ENCODE results near the gene FAM20C.
"Not testable (repeated sequence)": the region's sequence is repeated elsewhere in the genome, so short reads cannot be mapped to it uniquely, and the experiment has no call there.

Gene FAM20C

DNA sequence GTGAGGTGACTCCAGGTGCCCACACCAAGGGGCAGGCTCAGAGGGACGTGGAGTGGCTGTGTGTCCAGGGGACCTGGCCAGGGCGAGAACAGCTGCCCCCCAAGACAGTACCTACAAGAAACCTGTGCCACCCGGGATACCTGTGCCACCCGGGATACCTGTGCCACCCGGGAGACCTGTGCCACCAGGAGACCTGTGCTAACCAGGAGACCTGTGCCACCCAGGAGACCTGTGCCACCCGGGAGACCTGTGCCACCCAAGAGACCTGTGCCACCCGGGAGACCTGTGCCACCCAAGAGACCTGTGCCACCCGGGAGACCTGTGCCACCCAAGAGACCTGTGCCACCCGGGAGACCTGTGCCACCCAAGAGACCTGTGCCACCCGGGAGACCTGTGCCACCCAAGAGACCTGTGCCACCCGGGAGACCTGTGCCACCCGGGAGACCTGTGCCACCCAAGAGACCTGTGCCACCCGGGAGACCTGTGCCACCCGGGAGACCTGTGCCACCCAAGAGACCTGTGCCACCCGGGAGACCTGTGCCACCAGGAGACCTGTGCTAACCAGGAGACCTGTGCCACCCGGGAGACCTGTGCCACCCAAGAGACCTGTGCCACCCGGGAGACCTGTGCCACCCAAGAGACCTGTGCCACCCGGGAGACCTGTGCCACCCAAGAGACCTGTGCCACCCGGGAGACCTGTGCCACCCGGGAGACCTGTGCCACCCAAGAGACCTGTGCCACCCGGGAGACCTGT, 50.6 kb downstream of the FAM20C start:
- not testable (repeated sequence) for DNase-seq (ENCODE audit: low read depth in 2 of 2)

DNA sequence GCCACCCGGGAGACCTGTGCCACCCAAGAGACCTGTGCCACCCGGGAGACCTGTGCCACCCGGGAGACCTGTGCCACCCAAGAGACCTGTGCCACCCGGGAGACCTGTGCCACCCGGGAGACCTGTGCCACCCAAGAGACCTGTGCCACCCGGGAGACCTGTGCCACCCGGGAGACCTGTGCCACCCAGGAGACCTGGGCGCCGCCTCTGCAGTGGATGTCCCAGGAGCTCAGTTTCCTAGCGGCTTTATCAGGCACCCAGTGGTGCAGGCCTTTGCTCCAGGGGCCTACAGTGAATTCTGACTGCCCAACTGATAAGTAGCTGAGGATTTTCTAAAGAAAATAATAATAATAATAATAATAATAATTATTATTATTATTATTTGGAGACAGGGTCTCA, 51.2 kb downstream of the FAM20C start:
- not testable (repeated sequence) for DNase-seq (ENCODE audit: low read depth in 2 of 2)

DNA sequence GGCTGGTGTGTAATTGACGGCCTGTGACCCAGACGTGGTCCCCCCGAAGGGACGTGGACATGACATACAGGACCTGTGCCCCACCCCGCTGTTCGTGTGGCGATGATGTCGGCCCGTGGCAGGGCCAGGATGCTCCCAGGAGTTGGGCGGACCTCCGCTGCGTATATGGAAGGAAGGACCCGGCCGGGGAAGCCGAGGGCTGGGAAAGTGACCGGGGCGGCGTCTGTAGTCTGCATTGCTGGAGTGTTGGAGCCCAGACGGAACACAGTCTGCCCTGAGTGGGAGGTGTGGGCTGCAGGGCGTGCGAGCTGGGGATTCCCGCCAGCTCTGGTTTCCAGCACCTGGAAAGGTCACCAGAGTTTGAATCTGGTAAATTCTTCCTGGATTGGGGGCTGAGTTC, 52.6 kb downstream of the FAM20C start:
- no peak for DNase-seq (ENCODE audit: low read depth in 2 of 2)

DNA sequence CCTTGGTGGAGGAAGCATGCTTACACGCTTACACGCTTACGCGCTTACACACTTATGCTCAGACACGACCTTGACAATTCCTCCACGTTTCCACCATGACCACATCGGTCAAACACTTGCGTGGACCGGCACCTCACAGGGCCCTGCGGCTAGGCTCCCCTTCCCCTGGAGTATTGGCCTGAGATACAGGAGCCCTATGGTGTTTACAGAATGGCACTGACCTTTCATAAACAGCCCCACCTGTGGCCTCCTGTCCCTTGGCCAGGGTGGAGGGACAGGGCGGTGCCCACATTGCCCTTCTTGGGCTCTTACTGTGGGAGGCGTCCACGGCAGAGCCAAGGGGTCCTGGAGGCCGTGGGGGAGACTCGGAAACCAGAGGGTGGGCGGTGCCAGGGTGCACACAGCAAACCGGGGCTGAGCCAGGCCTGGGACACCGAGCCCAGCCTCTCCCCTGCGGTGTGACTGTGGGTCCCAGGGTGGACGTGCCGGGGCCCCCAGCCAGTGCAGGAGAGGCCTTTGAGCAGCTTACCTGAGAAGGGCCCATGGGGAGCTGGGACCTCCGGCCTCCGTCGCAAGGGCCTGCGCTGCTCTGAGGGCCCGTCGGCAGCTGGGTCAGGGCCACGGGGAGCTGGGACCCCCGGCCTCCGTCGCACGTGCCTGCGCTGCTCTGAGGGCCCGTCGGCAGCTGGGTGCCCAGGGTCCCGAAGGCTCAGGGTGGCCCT, 53.4 kb downstream of the FAM20C start:
- no peak for DNase-seq (ENCODE audit: low read depth in 2 of 2)

DNA sequence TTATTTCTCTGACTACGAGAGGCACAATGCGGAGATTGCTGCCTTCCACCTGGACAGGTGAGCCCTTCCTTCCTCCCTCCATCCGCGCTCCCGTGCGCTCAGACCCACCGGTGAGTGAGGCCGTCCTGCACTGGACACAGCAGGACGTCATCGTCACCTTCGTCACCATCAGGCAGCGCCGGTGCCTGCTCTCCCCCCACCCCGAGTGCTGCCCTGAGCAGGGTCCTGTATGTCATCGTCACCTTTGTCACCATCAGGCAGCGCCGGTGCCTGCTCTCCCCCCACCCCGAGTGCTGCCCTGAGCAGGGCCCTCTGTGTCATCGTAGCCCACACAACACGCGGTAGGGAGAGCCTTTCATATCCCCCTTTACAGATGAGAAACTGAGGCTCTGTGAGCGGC, 54.1 kb downstream of the FAM20C start:
- DNase-seq (ENCODE audit: low read depth in 2 of 2): no peak

DNA sequence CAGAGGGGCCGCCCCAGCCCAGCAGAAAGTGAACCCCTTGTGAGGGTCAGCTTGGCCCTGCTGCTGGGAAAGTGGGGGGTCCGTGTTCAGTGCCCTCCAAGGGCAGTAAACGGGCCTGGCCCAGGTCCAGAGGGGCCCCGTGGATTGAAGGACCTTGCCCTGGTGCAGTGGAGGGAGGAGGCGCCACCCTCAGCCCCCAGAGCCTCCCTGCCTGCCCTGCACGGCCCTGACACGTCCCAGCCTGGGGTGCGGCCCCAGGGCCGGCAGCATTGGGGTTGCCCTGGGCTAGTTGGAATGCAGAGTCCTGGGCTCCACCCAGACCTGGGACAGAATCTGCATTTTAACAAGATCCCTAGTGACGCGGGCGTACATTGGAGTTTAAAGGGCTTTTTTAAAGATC, 54.8 kb downstream of the FAM20C start:
- DNase-seq (ENCODE audit: low read depth in 2 of 2): no peak

DNA sequence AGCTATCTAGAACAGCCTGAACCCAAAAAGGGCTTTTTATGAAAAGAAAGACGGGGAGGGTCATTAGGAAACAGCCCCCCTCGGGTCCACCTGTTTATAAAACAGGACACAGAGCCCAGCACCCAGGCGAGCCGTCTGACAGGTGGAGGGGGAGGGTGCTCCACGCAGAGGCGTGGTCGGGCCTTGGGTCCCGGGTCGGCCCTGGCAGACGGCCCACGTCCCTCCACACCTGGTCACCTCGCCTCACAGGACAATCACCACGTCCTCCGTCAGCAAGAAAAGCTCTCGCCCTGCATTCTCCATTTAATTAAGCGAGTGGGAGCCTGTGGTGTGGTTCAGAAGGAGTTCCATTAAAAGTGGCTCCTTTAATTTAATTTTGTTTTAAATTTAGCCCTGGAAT, 55.3 kb downstream of the FAM20C start:
- no peak for DNase-seq (ENCODE audit: low read depth in 2 of 2)

DNA sequence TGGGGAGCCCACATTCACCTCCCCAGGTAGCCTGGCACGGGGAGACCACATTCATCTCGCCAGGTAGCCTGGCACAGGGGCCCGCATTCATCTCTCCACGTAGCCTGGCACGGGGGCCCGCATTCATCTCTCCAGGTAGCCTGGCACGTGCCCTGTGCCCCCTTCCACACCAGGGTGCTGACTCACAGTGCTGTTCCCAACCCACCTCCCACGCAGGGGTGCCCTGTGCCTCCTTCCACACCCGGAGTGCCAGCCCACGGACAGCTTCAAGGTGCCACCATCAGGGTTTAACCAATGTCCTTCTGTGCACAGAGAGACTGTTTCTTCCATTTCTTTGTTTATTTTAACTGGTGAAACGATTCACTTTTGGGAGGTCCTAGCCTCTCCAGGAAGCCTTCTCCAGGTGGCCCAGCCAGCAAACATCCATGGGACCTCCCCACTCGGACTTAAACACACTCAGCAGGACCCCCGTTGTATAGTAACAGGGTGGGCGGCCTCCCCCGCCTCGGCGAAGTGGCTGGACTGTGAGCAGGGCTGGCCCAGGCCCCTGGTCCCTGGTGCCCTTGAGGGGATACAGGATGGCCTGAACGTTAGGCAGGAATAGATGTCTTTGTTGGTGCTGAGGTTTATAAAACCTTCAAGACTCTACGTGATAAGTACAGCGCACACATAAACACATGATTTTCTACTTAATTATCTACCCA, 56.5 kb downstream of the FAM20C start:
- no peak for DNase-seq (ENCODE audit: low read depth in 2 of 2)

DNA sequence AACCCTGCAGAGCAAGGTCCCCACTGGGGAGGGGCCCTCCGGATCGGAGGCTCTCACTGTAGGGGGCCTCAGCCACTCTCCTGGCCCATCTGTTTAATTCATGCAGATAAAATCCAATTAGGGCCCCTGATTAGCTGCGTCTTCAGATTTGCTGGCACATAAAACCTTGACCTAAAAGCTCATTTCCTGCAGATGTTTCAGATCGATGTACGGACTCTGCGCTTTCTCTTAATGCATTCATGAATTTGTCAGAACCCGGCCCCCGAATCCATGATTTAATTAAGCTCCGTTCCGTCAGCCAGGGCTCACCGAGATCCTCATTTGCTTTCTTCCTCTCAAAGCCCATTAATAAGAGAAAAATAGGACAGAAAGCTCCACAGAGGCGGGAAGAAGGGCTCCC, 57.6 kb downstream of the FAM20C start:
- no peak for DNase-seq (ENCODE audit: low read depth in 2 of 2)

DNA sequence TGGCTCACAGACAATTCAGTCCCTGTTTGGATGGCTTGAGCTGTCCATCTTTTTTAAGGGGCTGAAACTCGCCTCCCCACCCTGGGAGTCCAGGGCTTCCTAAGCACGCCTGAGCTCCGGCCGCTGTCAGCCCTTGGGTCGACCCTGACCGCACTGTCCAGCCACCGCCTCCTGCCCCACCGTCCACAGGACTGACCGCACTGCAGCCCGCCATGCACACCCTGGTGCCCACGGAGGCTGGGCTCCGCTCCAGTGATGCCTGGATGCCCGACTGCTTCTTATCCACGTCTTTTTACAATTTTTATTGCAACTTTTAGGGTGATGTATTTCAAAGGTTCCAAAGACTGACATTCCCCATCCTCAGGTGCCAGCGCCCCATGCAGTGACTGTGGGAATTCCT, 58.2 kb downstream of the FAM20C start:
- DNase-seq (ENCODE audit: low read depth in 2 of 2): no peak

DNA sequence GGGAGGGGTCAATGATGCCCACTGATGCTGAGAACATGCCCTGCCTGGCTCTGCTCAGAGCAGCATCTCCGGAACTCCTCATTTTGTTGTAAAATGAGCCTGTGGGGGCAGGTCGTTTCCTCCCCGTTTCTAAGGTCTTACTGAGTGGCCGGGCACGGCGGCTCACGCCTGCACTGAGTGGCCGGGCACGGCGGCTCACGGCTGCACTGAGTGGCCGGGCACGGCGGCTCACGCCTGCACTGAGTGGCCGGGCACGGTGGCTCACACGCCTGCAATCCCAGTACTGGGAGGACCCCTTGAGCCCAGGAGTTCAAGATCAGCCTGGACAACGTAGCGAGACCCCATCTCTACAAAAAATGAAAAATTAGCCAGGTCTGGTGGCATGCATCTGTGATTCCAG, 58.6 kb downstream of the FAM20C start:
- DNase-seq (ENCODE audit: low read depth in 2 of 2): no peak

DNA sequence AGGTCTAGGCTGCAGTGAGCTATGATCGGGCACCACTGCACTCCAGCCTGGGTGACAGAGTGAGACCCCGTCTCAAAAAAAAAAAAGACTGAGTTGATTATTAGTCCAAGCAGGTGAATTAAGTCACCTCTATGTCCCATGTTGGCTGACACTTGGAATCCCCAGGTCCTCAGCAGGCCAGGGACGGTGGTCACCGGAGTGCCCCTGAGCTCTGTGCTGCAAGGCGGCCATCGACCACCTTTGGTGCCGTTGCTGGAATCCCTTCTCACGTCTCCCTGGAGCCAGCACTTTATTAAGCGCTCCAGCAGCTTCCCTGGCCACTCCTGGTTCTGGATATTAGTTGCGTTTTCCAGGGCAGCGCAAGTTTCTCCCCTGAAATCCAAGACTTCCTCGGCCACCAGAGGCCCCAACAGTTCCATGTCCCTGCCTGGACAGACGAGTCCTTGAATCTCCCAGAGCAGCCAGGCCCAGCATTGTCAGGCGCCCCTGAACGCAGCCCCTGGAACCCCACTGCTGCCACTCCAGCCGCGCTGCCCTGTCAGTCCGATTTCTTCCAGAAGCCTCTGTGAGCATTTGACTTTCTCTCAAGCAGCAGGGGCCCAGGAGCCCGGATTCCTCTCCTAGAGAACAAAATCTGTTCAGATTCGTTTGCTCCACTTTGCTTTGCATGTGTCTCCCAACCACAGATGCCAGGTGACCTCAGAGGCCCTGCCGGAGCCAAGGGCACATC, 59.2 kb downstream of the FAM20C start:
- no peak for DNase-seq (ENCODE audit: low read depth in 2 of 2)

DNA sequence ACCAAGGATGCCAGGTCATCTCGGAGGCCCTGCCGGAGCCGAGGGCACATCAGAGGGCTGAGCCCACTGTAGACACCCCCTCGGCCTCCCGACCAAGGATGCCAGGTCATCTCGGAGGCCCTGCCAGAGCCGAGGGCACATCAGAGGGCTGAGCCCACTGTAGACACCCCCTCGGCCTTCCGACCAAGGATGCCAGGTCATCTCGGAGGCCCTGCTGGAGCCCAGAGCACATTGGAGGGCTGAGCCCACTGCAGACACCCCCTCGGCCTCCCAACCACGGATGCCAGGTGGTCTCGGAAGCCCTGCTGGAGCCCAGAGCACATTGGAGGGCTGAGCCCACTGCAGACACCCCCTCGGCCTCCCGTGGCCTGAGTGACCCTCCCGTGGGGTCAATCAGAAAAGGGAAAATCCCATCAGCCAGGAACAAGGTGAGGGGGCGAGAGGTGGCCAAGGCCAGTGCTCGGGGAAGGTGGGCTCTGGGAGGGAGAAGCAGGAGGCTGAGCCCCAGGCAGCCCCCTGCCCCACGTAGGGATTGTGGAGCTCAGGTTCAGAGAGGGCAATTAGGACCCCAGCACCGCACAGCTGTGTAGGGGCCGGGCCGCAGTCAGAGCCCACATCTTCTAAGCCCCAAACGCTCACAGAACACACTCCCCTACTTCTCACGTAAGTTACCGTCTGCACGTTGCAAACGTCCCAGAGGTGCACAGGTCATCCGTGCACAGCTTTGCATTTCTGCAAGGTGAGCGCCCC, 60.0 kb downstream of the FAM20C start:
- no peak for DNase-seq (ENCODE audit: low read depth in 2 of 2)

DNA sequence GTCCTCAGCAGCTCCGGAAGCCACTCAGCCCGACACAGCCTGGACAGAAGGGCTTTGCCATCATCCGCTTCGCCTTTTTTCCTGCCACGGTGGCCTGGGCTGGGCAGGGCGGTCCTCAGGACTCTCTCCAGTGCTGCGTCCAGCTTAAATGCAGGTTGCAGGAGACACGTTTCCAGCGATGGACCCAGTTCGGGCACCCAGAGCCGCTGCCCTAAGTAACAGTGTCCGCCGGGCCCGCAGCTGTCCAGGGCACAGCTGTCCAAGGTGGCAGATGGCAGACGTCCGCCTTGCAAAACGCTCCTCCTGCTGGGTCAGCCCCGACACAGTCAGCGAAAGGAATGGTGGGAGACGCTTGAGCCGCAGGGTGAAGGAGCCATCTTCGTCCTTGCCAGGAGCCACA, 60.6 kb downstream of the FAM20C start:
- DNase-seq (ENCODE audit: low read depth in 2 of 2): no peak

DNA sequence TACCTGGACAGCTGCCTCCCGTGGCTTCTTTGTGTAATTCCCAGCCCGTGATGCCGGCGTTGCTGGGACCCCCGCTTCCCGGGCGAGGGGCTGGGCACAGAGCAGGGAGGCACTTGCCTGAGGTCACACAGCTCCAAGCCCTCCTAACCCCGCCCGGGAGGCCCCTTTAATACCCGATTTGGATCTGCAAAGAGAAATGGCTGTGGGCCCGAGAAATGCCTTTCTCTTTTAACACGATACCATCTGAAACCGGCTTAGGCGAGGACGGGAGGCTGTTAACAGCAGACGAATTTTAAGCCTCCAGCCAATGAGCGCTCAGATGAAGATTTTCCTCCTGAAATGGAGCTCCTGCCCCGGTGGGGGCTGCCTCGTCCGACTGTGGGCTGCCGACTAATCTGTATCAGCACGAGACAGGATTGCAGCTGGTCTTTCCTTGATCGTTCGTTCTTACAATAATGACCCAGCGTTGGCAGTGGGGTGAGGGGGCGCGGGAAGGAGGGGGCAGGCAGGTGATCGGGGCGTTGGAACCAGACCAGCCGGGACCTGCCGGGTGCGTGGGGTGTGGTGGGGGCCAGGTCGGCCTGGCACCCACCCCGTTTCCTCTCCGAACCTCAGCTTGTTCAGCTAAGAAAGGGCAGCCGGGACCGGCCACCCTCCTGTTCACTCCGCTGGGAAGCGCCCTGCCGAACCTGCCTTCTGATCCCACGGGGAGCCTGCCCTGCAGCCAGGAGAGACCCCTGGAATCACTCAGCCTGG, 61.4 kb downstream of the FAM20C start:
- no peak for DNase-seq (ENCODE audit: low read depth in 2 of 2)

DNA sequence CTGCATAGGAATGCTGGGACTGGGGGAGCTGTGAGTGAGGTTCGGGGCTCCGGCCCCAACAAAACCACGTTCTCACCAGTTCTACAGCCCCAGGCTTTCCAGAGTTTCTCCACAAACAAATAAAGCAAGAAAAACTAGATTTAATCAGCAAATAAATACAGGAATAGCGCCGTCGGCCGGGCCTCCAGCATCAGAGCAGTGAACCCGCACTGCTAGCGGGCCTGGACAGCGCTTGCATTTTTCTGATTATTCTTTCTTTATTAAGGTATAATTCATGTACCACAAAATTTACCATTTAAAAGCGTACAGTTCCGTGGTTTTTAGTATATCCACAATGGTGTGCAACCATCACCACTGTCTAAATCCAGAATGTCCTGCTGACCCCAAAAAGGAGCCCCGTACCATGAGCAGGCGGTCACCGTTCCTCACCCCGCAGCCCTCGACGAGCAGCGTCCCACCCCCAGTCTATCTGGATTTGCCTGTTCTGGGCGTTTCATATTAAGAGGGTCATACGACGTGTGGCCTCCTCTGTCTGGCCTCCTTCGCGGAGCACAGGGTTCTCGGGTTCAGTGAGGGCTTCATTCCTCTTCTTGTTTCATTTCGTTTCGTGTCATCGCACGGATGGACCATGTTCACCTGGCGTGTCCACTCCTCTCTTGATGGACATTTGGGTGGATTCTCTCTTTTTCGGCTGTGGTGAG, 62.1 kb downstream of the FAM20C start:
- no peak for DNase-seq (ENCODE audit: low read depth in 2 of 2)

DNA sequence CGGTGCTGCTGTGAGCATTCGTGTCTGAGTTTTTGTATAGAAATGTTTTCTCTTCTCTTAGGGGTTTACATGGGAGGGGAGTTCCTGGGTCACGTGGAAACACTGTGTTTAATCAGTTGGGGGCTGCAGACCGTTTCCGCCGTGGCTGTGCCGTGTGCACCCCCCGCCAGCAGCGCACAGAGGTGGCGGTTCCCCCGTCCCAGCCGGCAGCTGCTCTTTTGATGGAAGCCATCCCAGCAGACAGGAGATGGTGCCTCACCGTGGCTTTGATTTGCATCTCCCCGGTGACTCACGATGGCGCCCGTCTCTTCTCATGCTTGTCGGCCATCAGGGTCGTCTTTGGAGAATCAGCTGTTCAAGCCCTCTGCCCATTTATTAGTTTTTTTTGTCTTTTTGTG, 62.7 kb downstream of the FAM20C start:
- DNase-seq (ENCODE audit: low read depth in 2 of 2): no peak

DNA sequence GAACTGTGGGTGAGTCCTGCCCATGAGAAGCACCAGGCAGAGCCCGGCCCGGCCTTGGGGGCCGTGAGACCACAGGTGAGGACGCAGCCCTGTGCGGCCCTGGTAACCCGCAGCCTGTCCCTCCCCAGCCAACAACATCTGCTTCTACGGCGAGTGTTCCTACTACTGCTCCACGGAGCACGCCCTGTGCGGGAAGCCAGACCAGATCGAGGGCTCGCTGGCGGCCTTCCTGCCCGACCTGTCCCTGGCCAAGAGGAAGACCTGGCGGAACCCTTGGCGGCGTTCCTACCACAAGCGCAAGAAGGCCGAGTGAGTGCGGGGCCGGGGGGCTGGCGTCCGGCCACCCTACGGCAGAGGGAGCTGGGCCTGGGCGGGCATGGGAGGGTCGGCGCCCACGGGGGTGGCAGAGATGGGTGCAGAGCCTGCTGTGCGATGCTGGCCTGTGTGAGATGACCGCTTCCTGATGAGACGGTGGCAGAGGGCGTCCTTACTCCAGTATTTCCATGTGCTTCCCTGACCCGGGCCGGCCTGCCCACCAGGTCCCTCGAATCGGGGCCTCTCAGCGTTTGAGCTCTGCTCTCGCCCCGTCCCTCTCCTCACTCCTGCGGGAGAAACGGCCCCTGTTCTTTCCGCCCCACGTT, 63.5 kb downstream of the FAM20C start:
- DNase-seq (ENCODE audit: low read depth in 2 of 2): no peak

DNA sequence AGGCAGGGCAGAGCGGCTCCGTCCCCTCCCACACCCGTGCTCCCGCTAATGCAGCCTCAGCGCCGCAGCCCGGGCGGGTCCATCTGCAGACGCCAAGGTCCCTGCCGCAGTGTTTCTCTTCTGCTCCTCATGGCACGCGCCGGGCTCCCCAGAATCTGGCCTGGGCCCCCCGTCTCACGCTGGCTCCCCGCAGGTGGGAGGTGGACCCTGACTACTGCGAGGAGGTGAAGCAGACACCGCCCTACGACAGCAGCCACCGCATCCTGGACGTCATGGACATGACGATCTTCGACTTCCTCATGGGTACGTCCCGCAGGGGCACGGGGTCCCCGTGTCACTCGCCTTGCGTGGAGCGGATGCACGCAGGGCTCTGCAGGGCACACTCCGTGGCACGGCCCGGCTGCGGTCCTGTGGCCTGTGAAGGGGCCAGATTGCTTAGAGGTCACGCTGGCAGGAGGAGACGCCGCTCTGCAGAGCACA, 64.1 kb downstream of the FAM20C start:
- no peak for DNase-seq (ENCODE audit: low read depth in 2 of 2)
